Measurements from ENCODE around the gene ZNF438. TPM values are rescaled to one million over a fixed set of nuclear protein-coding genes. Genes with fewer than 3 reads are reported as not detected.

ZNF438 gene
- total and polyA plus RNA-seq, 2 of the 8 experiments (the other 6 are each of a cell fraction or from before 2014, with no cell fraction given): 0.95 to 1.7 TPM

- ChIA-PET POLR2A (ENCODE audit: partially characterized antibody) (no interaction called here), CTCF (ENCODE audit: partially characterized antibody) (no interaction called here)
- WGBS, 2 experiments (ENCODE audit: extremely low coverage in 1 of 2, insufficient coverage in 1 of 2, insufficient read length in 1 of 2, insufficient replicate concordance in 2 of 2, low coverage in 1 of 2, low lambda C conversion rate in 2 of 2, missing lambda C conversion rate in 1 of 2): 95% methylated on average over 8 of the region's 8 CpGs; no CpG with 5 or more reads in 1 of the 2 experiments
- no peaks in the 10 kb centered on the region; a peak in 1 of 4 replicates for H3K9me3 ChIP-seq (ENCODE audit: insufficient read depth in 2 of 2, low read depth in 1 of 2, low read length in 1 of 2)
- H2BK120ac ChIP-seq (replicated peaks; ENCODE audit: low read depth, low read length): no peak overlapping the region
- H3K27ac ChIP-seq (ENCODE audit: low read depth, low read length): no peak overlapping the region
- no peak overlapping the region for H3K56ac ChIP-seq (replicated peaks; ENCODE audit: insufficient read length, low read depth, low read length)
- H3K18ac ChIP-seq (ENCODE audit: extremely low read depth, low read length): no peak overlapping the region
- no peaks in the 10 kb centered on the region for H4K20me1 ChIP-seq (replicated peaks in 1 of 2; ENCODE audit: control insufficient read depth in 1 of 2, insufficient read depth in 2 of 2, low read length in 2 of 2)
- DNase-seq (ENCODE audit: low read depth in 1 of 2, low spot score in 2 of 2) (no peak), FAIRE-seq (no peak)
- no peak overlapping the region for H3K14ac ChIP-seq (ENCODE audit: insufficient read length)
- no peak overlapping the region for H3K9ac ChIP-seq (replicated peaks in 1 of 4; ENCODE audit: extremely low read depth in 1 of 4, low read depth in 3 of 4, low read length in 3 of 4)
- no peaks in the 10 kb centered on the region for H3K79me1 ChIP-seq (ENCODE audit: low read depth, low read length)
- H4K5ac ChIP-seq (ENCODE audit: insufficient read length, low read depth, low read length): no peak overlapping the region
- no peak overlapping the region for H2BK15ac ChIP-seq (ENCODE audit: low read length)
- H4K91ac ChIP-seq (replicated peaks; ENCODE audit: insufficient read length, low read length): no peak overlapping the region
- no peaks in the 10 kb centered on the region for H3K23me2 ChIP-seq (ENCODE audit: low read depth, low read length)
- no peaks in the 10 kb centered on the region for H3K36me3 ChIP-seq (ENCODE audit: control insufficient read depth in 2 of 4, insufficient read depth in 4 of 4, low read length in 3 of 4)
- H2BK12ac ChIP-seq (ENCODE audit: low read depth, low read length): no peak overlapping the region
- H2AFZ ChIP-seq (ENCODE audit: low read length): no peak overlapping the region
- H3K4me1 ChIP-seq (replicated peaks in 1 of 4; ENCODE audit: control insufficient read depth in 3 of 4, insufficient read depth in 4 of 4, low read length in 3 of 4): peaks cover 0 to 2% (median 0%) of the 10 kb centered on the region in 4 experiments; a peak in 2 of 7 replicates
- H3K23ac ChIP-seq (ENCODE audit: insufficient read length): no peak overlapping the region
- no peak overlapping the region for H3K4me3 ChIP-seq (ENCODE audit: extremely low read depth in 1 of 4, insufficient read depth in 2 of 4, low read depth in 3 of 4, low read length in 4 of 4)
- H2BK5ac ChIP-seq (ENCODE audit: low read depth, low read length): no peak overlapping the region
- H2BK20ac ChIP-seq (ENCODE audit: low read length): no peak overlapping the region
- H3K4ac ChIP-seq (replicated peaks; ENCODE audit: insufficient read length, low read depth, low read length): no peak overlapping the region
- no peak overlapping the region for H3K4me2 ChIP-seq (ENCODE audit: insufficient read depth in 1 of 2, low read depth in 2 of 2, low read length in 2 of 2)
- no peaks in the 10 kb centered on the region for H3K79me2 ChIP-seq (ENCODE audit: control insufficient read depth in 1 of 2, insufficient read depth in 2 of 2, low read length in 2 of 2)
- H2AK5ac ChIP-seq (ENCODE audit: low read depth, low read length): no peak overlapping the region
- peaks cover 0 to 3% (median 0%) of the 10 kb centered on the region in 4 experiments; a peak in 1 of 7 replicates for H3K27me3 ChIP-seq (replicated peaks in 1 of 4; ENCODE audit: control insufficient read depth in 3 of 4, extremely low read depth in 1 of 4, insufficient read depth in 3 of 4, low read length in 3 of 4)
- no peak overlapping the region for H4K8ac ChIP-seq (ENCODE audit: extremely low read depth, insufficient read depth, low read length)
- TF ChIP-seq HDAC2 (IDR thresholded peaks at IDR 0.05; ENCODE audit: borderline replicate concordance in 1 of 2, low read depth in 2 of 2, low read length in 2 of 2): no peak
- TF ChIP-seq PHF8 (conservative IDR thresholded peaks at IDR 0.05; ENCODE audit: low read depth, low read length): no peak
- TF ChIP-seq KDM5A (IDR thresholded peaks at IDR 0.05; ENCODE audit: low read length): no peak
- TF ChIP-seq MAFK (IDR thresholded peaks at IDR 0.05; ENCODE audit: low read depth, low read length): no peak
- TF ChIP-seq JUN (IDR thresholded peaks at IDR 0.05; ENCODE audit: low read depth, low read length): no peak
- no peak for TF ChIP-seq EZH2 (IDR thresholded peaks at IDR 0.05; ENCODE audit: low read depth, low read length, severe bottlenecking)
- TF ChIP-seq MAX (IDR thresholded peaks at IDR 0.05): no peak
- TF ChIP-seq, protein P1, sequence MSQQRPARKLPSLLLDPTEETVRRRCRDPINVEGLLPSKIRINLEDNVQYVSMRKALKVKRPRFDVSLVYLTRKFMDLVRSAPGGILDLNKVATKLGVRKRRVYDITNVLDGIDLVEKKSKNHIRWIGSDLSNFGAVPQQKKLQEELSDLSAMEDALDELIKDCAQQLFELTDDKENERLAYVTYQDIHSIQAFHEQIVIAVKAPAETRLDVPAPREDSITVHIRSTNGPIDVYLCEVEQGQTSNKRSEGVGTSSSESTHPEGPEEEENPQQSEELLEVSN (IDR thresholded peaks at IDR 0.05): no peak
- TF ChIP-seq SP4 (IDR thresholded peaks at IDR 0.05; ENCODE audit: low read length): no peak
- no peak for TF ChIP-seq BACH1 (IDR thresholded peaks at IDR 0.05; ENCODE audit: low read length)
- no peak for TF ChIP-seq NANOG (IDR thresholded peaks at IDR 0.05; ENCODE audit: insufficient read depth, low read depth, low read length, poor library complexity, severe bottlenecking)
- no peak for TF ChIP-seq TAF1 (IDR thresholded peaks at IDR 0.05; ENCODE audit: low read depth, low read length)
Measured at GRCh38 chr10:30827531-30828120, 204.0 kb downstream of the ZNF438 start.
